LoVo (cell line): ENCODE data around the gene ASPG.

ENCODE experiments used
- DNase-seq: peaks from one replicate; pipeline ENCODE4 v3.0.0-alpha.2; 2016; ENCODE audit warnings: low spot score

Gene ASPG

DNA sequence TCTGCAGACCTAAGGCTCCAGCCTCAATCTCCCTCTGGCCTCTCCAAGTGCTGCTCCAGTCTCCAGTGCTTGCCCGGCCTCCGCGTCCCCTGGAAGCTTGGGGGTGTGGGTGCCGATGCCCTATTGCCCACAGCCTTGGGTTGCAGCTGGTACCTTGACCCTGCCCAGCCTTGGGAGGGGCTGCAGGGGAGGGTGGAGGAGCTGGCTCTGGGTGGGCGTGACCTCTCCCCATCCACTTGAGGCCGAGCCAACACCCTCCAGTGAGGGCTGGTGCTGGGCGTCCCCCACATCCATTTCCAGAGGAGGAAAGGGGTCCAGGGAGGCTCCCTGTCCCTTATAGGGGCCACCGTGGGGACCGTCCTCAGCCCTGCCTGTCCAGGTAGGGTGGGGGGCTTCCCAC, 77.0 kb downstream of the ASPG start:
- DNase-seq, result no peak

DNA sequence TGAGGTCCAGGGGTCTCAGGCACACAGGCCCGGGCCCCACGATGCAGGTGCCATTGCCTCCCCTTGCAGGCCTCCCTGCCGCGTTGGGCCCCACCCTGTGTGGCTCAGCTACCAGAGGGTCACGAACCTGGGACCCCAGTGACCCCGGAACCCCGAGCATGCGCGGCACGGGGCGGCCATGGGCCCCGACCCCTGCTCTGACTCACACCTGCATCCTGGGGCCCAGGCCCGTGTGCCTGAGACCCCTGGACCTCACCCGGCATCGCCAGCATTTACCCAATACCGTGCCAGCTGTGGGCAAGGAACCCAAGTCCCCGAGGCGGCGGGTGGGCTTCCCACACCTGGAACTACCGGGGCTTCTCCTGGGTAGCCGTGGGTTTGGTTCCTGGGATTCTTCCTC, 78.0 kb downstream of the ASPG start:
- no peak for DNase-seq

DNA sequence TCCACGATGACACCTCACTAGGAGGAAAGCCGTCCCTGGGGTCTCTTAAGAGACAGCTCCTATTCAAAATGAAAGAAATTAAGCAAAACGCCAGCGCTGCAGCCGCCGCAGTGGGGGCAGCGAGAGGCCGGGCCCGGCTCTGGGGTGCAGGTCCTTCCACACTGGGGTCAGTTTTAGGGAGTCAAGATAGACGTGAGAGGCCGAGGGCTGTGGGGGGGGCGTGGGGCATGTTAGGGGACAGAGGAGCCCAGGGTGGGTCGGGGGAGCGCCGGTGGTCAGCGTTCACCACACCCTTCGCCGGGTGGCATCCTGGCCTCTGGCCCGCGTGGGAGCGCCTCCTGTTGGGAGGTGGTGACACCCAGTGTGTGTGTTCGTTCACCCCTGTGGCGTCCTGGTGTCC, 78.5 kb downstream of the ASPG start:
- no peak for DNase-seq

DNA sequence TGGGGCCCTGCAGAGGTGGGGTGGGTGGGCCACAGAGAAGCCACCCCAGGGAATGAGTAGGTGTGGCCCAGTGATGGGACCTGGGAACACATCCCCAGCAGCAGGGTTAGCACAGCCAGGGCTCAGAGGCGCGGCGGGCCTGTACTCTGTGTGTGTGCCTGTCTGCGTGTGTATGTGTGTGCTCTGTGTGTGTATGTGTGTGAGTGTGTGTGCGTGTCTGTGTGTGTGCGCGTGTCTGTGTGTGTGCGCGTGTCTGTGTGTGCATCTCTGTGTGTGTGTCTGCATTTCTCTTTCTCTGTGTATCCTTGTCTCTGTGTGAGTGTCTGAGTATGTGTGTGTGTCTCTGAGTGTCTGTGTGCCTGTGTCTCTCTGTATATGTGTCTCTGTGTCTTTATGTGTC, 79.0 kb downstream of the ASPG start:
- DNase-seq, result no peak
